ENCODE results near the gene GNPDA1.
"Not testable (repeated sequence)": the region's sequence is repeated elsewhere in the genome, so short reads cannot be mapped to it uniquely, and the experiment has no call there.

The GNPDA1 gene

GRCh38 chr5:142040285-142040684 is 27.5 kb upstream of the GNPDA1 start:
- H3K9ac ChIP-seq (ENCODE audit: low read length): no peak overlapping the region
- H3K4me3 ChIP-seq (ENCODE audit: low read depth, low read length): no peak overlapping the region
- no peaks in the 10 kb centered on the region for H3K36me3 ChIP-seq (ENCODE audit: control insufficient read depth, insufficient read depth, low read length)
- H3K27me3 ChIP-seq (ENCODE audit: control insufficient read depth, insufficient read depth, low read length): no peaks in the 10 kb centered on the region
- H3K4me1 ChIP-seq (ENCODE audit: control insufficient read depth, insufficient read depth, low read length): no peaks in the 10 kb centered on the region
- H3K9me3 ChIP-seq (ENCODE audit: control insufficient read depth, insufficient read depth, low read depth, low read length): no peaks in the 10 kb centered on the region
- no peak overlapping the region for H3K27ac ChIP-seq (ENCODE audit: low read depth, low read length)

- Histone ChIP-seq H3K36me3 (ENCODE audit: control insufficient read depth, insufficient read depth, low read length) (no peaks in the 10 kb centered on the region), H3K27ac (ENCODE audit: low read depth, low read length) (no peak overlapping the region), H3K4me3 (ENCODE audit: low read depth, low read length) (no peak overlapping the region), H3K4me1 (ENCODE audit: control insufficient read depth, insufficient read depth, low read length) (no peaks in the 10 kb centered on the region), H3K9me3 (ENCODE audit: control insufficient read depth, insufficient read depth, low read depth, low read length) (no peaks in the 10 kb centered on the region), H3K27me3 (ENCODE audit: control insufficient read depth, insufficient read depth, low read length) (no peaks in the 10 kb centered on the region), H3K9ac (ENCODE audit: low read length) (no peak overlapping the region)
These were observed 25.9 kb upstream of the GNPDA1 start for GRCh38 chr5:142038735-142039134.

- H3K9ac ChIP-seq (ENCODE audit: low read length); H3K9me3 ChIP-seq (ENCODE audit: control insufficient read depth, insufficient read depth, low read depth, low read length); H3K27me3 ChIP-seq (ENCODE audit: control insufficient read depth, insufficient read depth, low read length); H3K4me3 ChIP-seq (ENCODE audit: low read depth, low read length); H3K4me1 ChIP-seq (ENCODE audit: control insufficient read depth, insufficient read depth, low read length); H3K27ac ChIP-seq (ENCODE audit: low read depth, low read length); H3K36me3 ChIP-seq (ENCODE audit: control insufficient read depth, insufficient read depth, low read length): not testable (repeated sequence)
These were observed 24.8 kb upstream of the GNPDA1 start for GRCh38 chr5:142037599-142037998.

GRCh38 chr5:142036918-142037317 is 24.1 kb upstream of the GNPDA1 start:
- Histone ChIP-seq H3K36me3 (ENCODE audit: control insufficient read depth, insufficient read depth, low read length) (no peaks in the 10 kb centered on the region), H3K4me1 (ENCODE audit: control insufficient read depth, insufficient read depth, low read length) (no peaks in the 10 kb centered on the region), H3K27me3 (ENCODE audit: control insufficient read depth, insufficient read depth, low read length) (no peaks in the 10 kb centered on the region), H3K9ac (ENCODE audit: low read length) (no peak overlapping the region), H3K27ac (ENCODE audit: low read depth, low read length) (no peak overlapping the region), H3K4me3 (ENCODE audit: low read depth, low read length) (no peak overlapping the region), H3K9me3 (ENCODE audit: control insufficient read depth, insufficient read depth, low read depth, low read length) (no peaks in the 10 kb centered on the region)

GRCh38 chr5:142034994-142035393 is 22.2 kb upstream of the GNPDA1 start:
- Histone ChIP-seq H3K9ac (ENCODE audit: low read length) (no peak overlapping the region), H3K36me3 (ENCODE audit: control insufficient read depth, insufficient read depth, low read length) (no peaks in the 10 kb centered on the region), H3K27me3 (ENCODE audit: control insufficient read depth, insufficient read depth, low read length) (no peaks in the 10 kb centered on the region), H3K4me1 (ENCODE audit: control insufficient read depth, insufficient read depth, low read length) (no peaks in the 10 kb centered on the region), H3K27ac (ENCODE audit: low read depth, low read length) (no peak overlapping the region), H3K9me3 (ENCODE audit: control insufficient read depth, insufficient read depth, low read depth, low read length) (no peaks in the 10 kb centered on the region), H3K4me3 (ENCODE audit: low read depth, low read length) (no peak overlapping the region)

GRCh38 chr5:142033632-142034567 is 21.1 kb upstream of the GNPDA1 start:
- not testable (repeated sequence) for H3K4me1 ChIP-seq (ENCODE audit: control insufficient read depth, insufficient read depth, low read length); H3K4me3 ChIP-seq (ENCODE audit: low read depth, low read length); H3K9ac ChIP-seq (ENCODE audit: low read length); H3K9me3 ChIP-seq (ENCODE audit: control insufficient read depth, insufficient read depth, low read depth, low read length); H3K27me3 ChIP-seq (ENCODE audit: control insufficient read depth, insufficient read depth, low read length); H3K27ac ChIP-seq (ENCODE audit: low read depth, low read length); H3K36me3 ChIP-seq (ENCODE audit: control insufficient read depth, insufficient read depth, low read length)

- Histone ChIP-seq H3K4me3 (ENCODE audit: low read depth, low read length) (no peak overlapping the region), H3K4me1 (ENCODE audit: control insufficient read depth, insufficient read depth, low read length) (no peaks in the 10 kb centered on the region), H3K27me3 (ENCODE audit: control insufficient read depth, insufficient read depth, low read length) (no peaks in the 10 kb centered on the region), H3K36me3 (ENCODE audit: control insufficient read depth, insufficient read depth, low read length) (no peaks in the 10 kb centered on the region), H3K9me3 (ENCODE audit: control insufficient read depth, insufficient read depth, low read depth, low read length) (no peaks in the 10 kb centered on the region), H3K9ac (ENCODE audit: low read length) (no peak overlapping the region), H3K27ac (ENCODE audit: low read depth, low read length) (no peak overlapping the region)
These were observed 20.2 kb upstream of the GNPDA1 start for GRCh38 chr5:142032747-142033631.

GRCh38 chr5:142032150-142032549 is 19.3 kb upstream of the GNPDA1 start:
- Histone ChIP-seq H3K9ac (ENCODE audit: low read length) (no peak overlapping the region), H3K27ac (ENCODE audit: low read depth, low read length) (no peak overlapping the region), H3K27me3 (ENCODE audit: control insufficient read depth, insufficient read depth, low read length) (no peaks in the 10 kb centered on the region), H3K9me3 (ENCODE audit: control insufficient read depth, insufficient read depth, low read depth, low read length) (no peaks in the 10 kb centered on the region), H3K4me3 (ENCODE audit: low read depth, low read length) (no peak overlapping the region), H3K36me3 (ENCODE audit: control insufficient read depth, insufficient read depth, low read length) (no peaks in the 10 kb centered on the region), H3K4me1 (ENCODE audit: control insufficient read depth, insufficient read depth, low read length) (no peaks in the 10 kb centered on the region)

- Histone ChIP-seq H3K4me1 (ENCODE audit: control insufficient read depth, insufficient read depth, low read length) (no peaks in the 10 kb centered on the region), H3K27me3 (ENCODE audit: control insufficient read depth, insufficient read depth, low read length) (peaks cover 7% of the 10 kb centered on the region; the same call in 1 of the 2 replicates), H3K4me3 (ENCODE audit: low read depth, low read length) (peak overlapping the region; percentile 62), H3K9ac (ENCODE audit: low read length) (no peak overlapping the region), H3K36me3 (ENCODE audit: control insufficient read depth, insufficient read depth, low read length) (no peaks in the 10 kb centered on the region), H3K27ac (ENCODE audit: low read depth, low read length) (no peak overlapping the region), H3K9me3 (ENCODE audit: control insufficient read depth, insufficient read depth, low read depth, low read length) (no peaks in the 10 kb centered on the region)
These were observed 12.8 kb upstream of the GNPDA1 start for GRCh38 chr5:142025637-142026036.

GRCh38 chr5:142024771-142025304 is 12.0 kb upstream of the GNPDA1 start:
- Histone ChIP-seq H3K27me3 (ENCODE audit: control insufficient read depth, insufficient read depth, low read length) (peaks cover 7% of the 10 kb centered on the region; the same call in 1 of the 2 replicates), H3K9ac (ENCODE audit: low read length) (peak overlapping the region; percentile 20), H3K4me3 (ENCODE audit: low read depth, low read length) (peak overlapping the region; percentile 62)

More at GRCh38 chr5:142024771-142025304, 12.0 kb upstream of the GNPDA1 start:
- H3K27ac ChIP-seq (ENCODE audit: low read depth, low read length): 0 out of 2 replicates have a peak overlapping the region, but pooled peaks have one; percentile 15
- no peaks in the 10 kb centered on the region for H3K36me3 ChIP-seq (ENCODE audit: control insufficient read depth, insufficient read depth, low read length)
- 0 out of 2 replicates have a peak, but pooled peaks cover 4% of the 10 kb centered on the region for H3K9me3 ChIP-seq (ENCODE audit: control insufficient read depth, insufficient read depth, low read depth, low read length)
- no peaks in the 10 kb centered on the region for H3K4me1 ChIP-seq (ENCODE audit: control insufficient read depth, insufficient read depth, low read length)

Measured in HUES6 (cell line).